ENCODE measurements around the gene STX4.

Gene STX4

GRCh38 chr16:30987581-30988190, 45.7 kb upstream of the STX4 start:
- TF ChIP-seq CTCF (IDR thresholded peaks at IDR 0.05; ENCODE audit: insufficient read depth, low read depth, low read length, missing control alignments), result no peak
- DNase-seq (ENCODE audit: low read depth), result no peak
- H3K4me3 ChIP-seq (ENCODE audit: low read depth, low read length), result no peak overlapping the region

- H3K4me3 ChIP-seq (ENCODE audit: low read depth, low read length), result no peak overlapping the region
- DNase-seq (ENCODE audit: low read depth), result no peak
- TF ChIP-seq CTCF (IDR thresholded peaks at IDR 0.05; ENCODE audit: insufficient read depth, low read depth, low read length, missing control alignments), result no peak
Measured at GRCh38 chr16:30989469-30990047, 43.8 kb upstream of the STX4 start.

- TF ChIP-seq CTCF (IDR thresholded peaks at IDR 0.05; ENCODE audit: insufficient read depth, low read depth, low read length, missing control alignments), result no peak
- no peak overlapping the region for H3K4me3 ChIP-seq (ENCODE audit: low read depth, low read length)
- DNase-seq (ENCODE audit: low read depth), result no peak
Measured at GRCh38 chr16:30990105-30990504, 43.3 kb upstream of the STX4 start.

DNA sequence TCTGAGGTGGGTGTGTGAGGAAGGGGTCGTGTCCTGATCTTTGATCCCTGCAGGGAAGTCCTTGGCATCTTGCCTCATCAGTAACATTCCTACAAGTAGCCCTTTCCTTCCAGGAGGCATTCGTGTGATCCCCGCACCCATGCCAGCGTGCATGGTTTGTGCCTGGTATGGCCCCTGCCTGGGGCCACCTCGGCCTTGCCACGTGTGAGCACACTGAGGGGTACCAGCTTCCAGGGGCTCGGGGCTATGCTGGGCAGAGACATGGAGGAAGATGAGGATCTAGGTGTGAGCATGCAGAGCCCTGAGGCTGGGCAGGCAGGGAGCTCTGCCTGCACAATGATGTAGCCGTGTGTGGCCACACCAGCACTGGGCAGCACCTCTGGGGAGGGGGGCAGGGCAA, 42.3 kb upstream of the STX4 start:
- no peak for DNase-seq (ENCODE audit: low read depth)
- no peak for TF ChIP-seq CTCF (IDR thresholded peaks at IDR 0.05; ENCODE audit: insufficient read depth, low read depth, low read length, missing control alignments)
- no peak overlapping the region for H3K4me3 ChIP-seq (ENCODE audit: low read depth, low read length)

DNA sequence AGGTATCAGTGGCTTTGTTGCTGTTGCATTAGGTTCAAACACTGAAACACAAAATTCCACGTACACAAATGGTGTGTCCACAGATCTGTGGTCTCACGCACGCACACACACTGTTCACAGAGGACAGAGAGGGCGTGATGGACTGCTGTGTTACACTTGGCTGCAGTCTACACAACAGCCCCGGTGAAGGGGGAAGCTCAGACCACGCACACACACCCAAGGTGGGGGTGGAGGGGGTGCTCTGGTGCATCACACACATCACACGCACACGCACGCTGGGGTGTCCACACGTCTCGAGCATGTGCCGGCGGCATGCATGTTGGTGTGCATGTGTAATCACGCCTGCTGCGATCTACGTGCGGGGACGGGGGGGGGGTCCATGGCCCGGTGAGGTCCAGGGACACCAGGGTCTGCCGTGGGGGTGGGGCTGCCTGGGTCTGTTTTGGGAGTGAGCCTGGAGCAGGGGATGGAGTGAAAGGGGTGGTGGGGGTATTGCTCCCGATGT, 41.0 kb upstream of the STX4 start:
- no peak for TF ChIP-seq CTCF (IDR thresholded peaks at IDR 0.05; ENCODE audit: insufficient read depth, low read depth, low read length, missing control alignments)
- DNase-seq (ENCODE audit: low read depth), result no peak
- H3K4me3 ChIP-seq (ENCODE audit: low read depth, low read length), result no peak overlapping the region

DNA sequence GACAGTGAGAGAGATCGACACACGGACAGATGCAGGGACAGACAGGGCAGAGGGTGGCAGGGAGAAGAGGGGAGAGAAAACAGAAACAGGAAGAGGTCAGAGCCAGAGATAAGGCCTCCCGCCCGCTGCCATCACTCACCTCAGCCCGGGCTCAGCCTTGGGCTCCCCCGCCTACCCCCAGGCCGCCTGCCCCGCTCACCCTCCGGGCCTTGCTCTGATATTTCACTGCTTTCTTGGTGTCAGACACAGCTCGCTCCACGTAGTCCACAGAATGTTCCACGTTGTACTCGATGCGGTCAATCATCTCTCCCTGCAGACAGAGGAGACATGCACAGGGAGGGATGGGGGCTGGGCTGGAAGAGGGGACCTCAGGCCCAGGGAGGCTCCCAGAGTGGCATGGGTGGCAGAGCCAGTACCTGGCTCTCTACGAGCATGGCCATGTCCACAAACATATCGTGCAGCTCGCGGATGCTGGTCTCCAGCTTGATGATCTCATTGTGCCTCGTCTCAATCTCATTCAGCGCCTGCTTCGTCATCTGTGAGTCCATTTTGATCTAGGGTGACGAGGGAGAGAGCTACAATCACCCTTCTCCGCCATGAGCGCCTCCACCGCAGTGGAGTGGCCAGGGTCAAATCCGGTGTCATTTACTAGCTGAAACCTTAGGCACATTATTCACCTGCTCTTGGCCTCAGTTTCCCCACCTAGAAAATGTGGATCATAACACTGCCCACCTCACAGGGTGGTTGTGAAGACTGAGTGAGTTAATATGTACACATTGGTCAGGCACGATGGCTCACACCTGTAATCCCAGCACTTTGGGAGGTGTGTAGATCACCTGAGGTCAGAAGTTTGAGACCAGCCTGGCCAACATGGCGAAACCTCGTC, 40.2 kb upstream of the STX4 start:
- TF ChIP-seq CTCF (IDR thresholded peaks at IDR 0.05; ENCODE audit: insufficient read depth, low read depth, low read length, missing control alignments), result no peak
- no peak for DNase-seq (ENCODE audit: low read depth)
- H3K4me3 ChIP-seq (ENCODE audit: low read depth, low read length), result no peak overlapping the region

Measured in GM12865 (cell line).